ENCODE data around the gene LIME1.

LIME1 gene

GRCh38 chr20:63735859-63736718 is at the start of gene LIME1:
Gene LIME1 (plus strand): TSS chr20:63736664. CDS start chr20:63737550, 886 bp downstream.
- peak; percentile 39 to 63 for DNase-seq (ENCODE audit: low read depth in 2 of 2)

- DNase-seq (ENCODE audit: low read depth in 2 of 2) = no peak
Observed at GRCh38 chr20:63687419-63688178, 48.9 kb upstream of the LIME1 start.

GRCh38 chr20:63688228-63689045 is 48.0 kb upstream of the LIME1 start:
- DNase-seq (ENCODE audit: low read depth in 2 of 2) = no peak

- DNase-seq (ENCODE audit: low read depth in 2 of 2) = no peak
Observed at GRCh38 chr20:63689046-63690002, 47.1 kb upstream of the LIME1 start.

GRCh38 chr20:63690003-63690897 is 46.2 kb upstream of the LIME1 start:
- no peak for DNase-seq (ENCODE audit: low read depth in 2 of 2)

GRCh38 chr20:63690898-63691710 is 45.4 kb upstream of the LIME1 start:
- DNase-seq (ENCODE audit: low read depth in 2 of 2) = no peak

- DNase-seq (ENCODE audit: low read depth in 2 of 2) = no peak
Observed at GRCh38 chr20:63691711-63692435, 44.6 kb upstream of the LIME1 start.

- no peak for DNase-seq (ENCODE audit: low read depth in 2 of 2)
Observed at GRCh38 chr20:63692436-63693082, 43.9 kb upstream of the LIME1 start.

GRCh38 chr20:63693083-63693732 is 43.3 kb upstream of the LIME1 start:
- no peak for DNase-seq (ENCODE audit: low read depth in 2 of 2)

GRCh38 chr20:63693733-63694583 is 42.5 kb upstream of the LIME1 start:
- DNase-seq (ENCODE audit: low read depth in 2 of 2) = no peak

GRCh38 chr20:63694584-63695423 is 41.7 kb upstream of the LIME1 start:
- no peak for DNase-seq (ENCODE audit: low read depth in 2 of 2)

GRCh38 chr20:63695424-63696305 is 40.8 kb upstream of the LIME1 start:
- no peak for DNase-seq (ENCODE audit: low read depth in 2 of 2)

GRCh38 chr20:63696306-63696627 is 40.2 kb upstream of the LIME1 start:
- no peak for DNase-seq (ENCODE audit: low read depth in 2 of 2)

GRCh38 chr20:63696628-63697356 is 39.7 kb upstream of the LIME1 start, which contains the start of gene TNFRSF6B:
Gene TNFRSF6B (plus strand): TSS chr20:63696652. CDS start chr20:63696768, 116 bp downstream.
- DNase-seq (ENCODE audit: low read depth in 2 of 2) = no peak

All from stimulated activated CD8-positive, alpha-beta memory T cell treated with anti-CD3 and anti-CD28 coated beads, Interleukin-2, amount 100 ng/mL, for 1 hour (primary cell).